HG03432 (cell line): Measurements from ENCODE around the gene PHF12.

Experiments used
- ATAC-seq: cut with Tn5 transposase; IDR thresholded peaks from one replicate; pipeline ENCODE4 v1.9.1; 2021; ENCODE audit warnings: mild to moderate bottlenecking, moderate library complexity; ENCODE audit not compliant: unreplicated experiment

Gene PHF12

GRCh38 chr17:28975646-28976045 is 24.3 kb upstream of the PHF12 start:
- no peak for ATAC-seq

- no peak for ATAC-seq
Measured at GRCh38 chr17:28975031-28975430, 23.7 kb upstream of the PHF12 start.

GRCh38 chr17:28974451-28974850 is 23.1 kb upstream of the PHF12 start:
- no peak for ATAC-seq

GRCh38 chr17:28973425-28973824 is 22.1 kb upstream of the PHF12 start:
- ATAC-seq, result no peak

- ATAC-seq, result no peak
Measured at GRCh38 chr17:28972437-28972836, 21.1 kb upstream of the PHF12 start.

GRCh38 chr17:28970879-28971278 is 19.6 kb upstream of the PHF12 start:
- ATAC-seq, result no peak

- ATAC-seq, result no peak
Measured at GRCh38 chr17:28969706-28970393, 18.5 kb upstream of the PHF12 start.

GRCh38 chr17:28968914-28969295 is 17.6 kb upstream of the PHF12 start:
- no peak for ATAC-seq

GRCh38 chr17:28968231-28968913 is 17.1 kb upstream of the PHF12 start:
- ATAC-seq, result no peak

- ATAC-seq, result no peak
Measured at GRCh38 chr17:28967221-28968135, 16.2 kb upstream of the PHF12 start.

GRCh38 chr17:28963841-28964240 is 12.5 kb upstream of the PHF12 start:
- no peak for ATAC-seq

GRCh38 chr17:28963055-28963611 is 11.8 kb upstream of the PHF12 start:
- no peak for ATAC-seq

- no peak for ATAC-seq
Measured at GRCh38 chr17:28961391-28961790, 10.1 kb upstream of the PHF12 start.

- ATAC-seq, result no peak
Measured at GRCh38 chr17:28960256-28961061, 9.1 kb upstream of the PHF12 start.

GRCh38 chr17:28959471-28959871 is 8.2 kb upstream of the PHF12 start:
- no peak for ATAC-seq

GRCh38 chr17:28958820-28959455 is 7.6 kb upstream of the PHF12 start:
- no peak for ATAC-seq

- no peak for ATAC-seq
Measured at GRCh38 chr17:28957992-28958355, 6.7 kb upstream of the PHF12 start.

GRCh38 chr17:28957277-28957991 is 6.1 kb upstream of the PHF12 start:
- no peak for ATAC-seq

GRCh38 chr17:28956861-28957260 is 5.5 kb upstream of the PHF12 start:
- ATAC-seq, result no peak
